NCI-H1105 treated with DMSO at 0.1 percent for 48 hours (cell line): ENCODE measurements around the gene YPEL3.

ENCODE experiments used
- DNase-seq: peaks from one replicate; lab custom pipeline; 2025; lab: John Stamatoyannopoulos, UW

Gene YPEL3

GRCh38 chr16:30090610-30091331 is 5.2 kb downstream of the YPEL3 start:
- no peak for DNase-seq

GRCh38 chr16:30088832-30089624 is 7.0 kb downstream of the YPEL3 start:
- DNase-seq, result no peak

- no peak for DNase-seq
Observed at GRCh38 chr16:30088237-30088831, 7.7 kb downstream of the YPEL3 start.

GRCh38 chr16:30087181-30087898 is 8.7 kb downstream of the YPEL3 start:
- DNase-seq, result no peak

- no peak for DNase-seq
Observed at GRCh38 chr16:30086291-30087140, 9.5 kb downstream of the YPEL3 start.

- no peak for DNase-seq
Observed at GRCh38 chr16:30085820-30086219, 10.2 kb downstream of the YPEL3 start.

GRCh38 chr16:30085247-30085646 is 10.8 kb downstream of the YPEL3 start:
- DNase-seq, result no peak

- no peak for DNase-seq
Observed at GRCh38 chr16:30084816-30085159, 11.2 kb downstream of the YPEL3 start.

- DNase-seq, result no peak
Observed at GRCh38 chr16:30084096-30084815, 11.8 kb downstream of the YPEL3 start.

- no peak for DNase-seq
Observed at GRCh38 chr16:30083216-30084055, 12.6 kb downstream of the YPEL3 start.

- DNase-seq, result no peak
Observed at GRCh38 chr16:30082545-30083090, 13.4 kb downstream of the YPEL3 start.

- DNase-seq, result no peak
Observed at GRCh38 chr16:30079480-30079879, 16.5 kb downstream of the YPEL3 start.

- DNase-seq, result no peak
Observed at GRCh38 chr16:30078744-30079143, 17.3 kb downstream of the YPEL3 start.

- DNase-seq, result no peak
Observed at GRCh38 chr16:30077656-30078055, 18.4 kb downstream of the YPEL3 start.

GRCh38 chr16:30076276-30076791 is 19.7 kb downstream of the YPEL3 start:
- no peak for DNase-seq

GRCh38 chr16:30075503-30076275 is 20.3 kb downstream of the YPEL3 start, which contains the start of gene PPP4C:
Gene PPP4C (plus strand): TSS chr16:30075994. CDS start chr16:30076378, 384 bp downstream.
- DNase-seq, result peak; percentile 76

- no peak for DNase-seq
Observed at GRCh38 chr16:30070490-30070889, 25.5 kb downstream of the YPEL3 start.
